Measurements from ENCODE around the gene PKNOX2.

DNA sequence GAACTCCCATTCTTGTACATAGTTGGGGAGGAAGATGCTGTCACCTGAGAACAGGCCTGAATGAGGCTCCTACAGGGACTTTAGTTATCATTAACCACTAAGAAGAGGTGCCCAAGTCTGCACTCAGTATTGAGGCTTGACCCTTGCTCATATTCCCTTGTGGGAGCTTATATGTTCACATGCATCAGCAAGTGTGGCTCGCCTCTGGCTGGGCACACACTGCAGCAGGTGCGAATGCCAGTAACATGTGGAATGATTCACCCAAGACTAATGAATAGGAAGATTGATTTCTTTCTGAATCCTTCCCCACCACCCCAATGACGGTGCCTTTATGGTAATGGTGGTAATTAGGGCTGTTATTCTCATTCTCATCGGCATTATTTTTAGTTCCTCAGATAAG, 204.2 kb downstream of the PKNOX2 start:
- TF ChIP-seq CTCF (IDR thresholded peaks at IDR 0.05) (no peak), POLR2A (IDR thresholded peaks at IDR 0.05) (no peak)

Measured in lower leg skin (tissue), 3 donors.